Activated T-helper 1 cell treated with Interleukin-2 at 50 U/mL for 16 hours (primary cell): Measurements from ENCODE around the gene PPP2R5E.
"Not testable (repeated sequence)": the region's sequence is repeated elsewhere in the genome, so short reads cannot be mapped to it uniquely, and the experiment has no call there.

Experiments used
- DNase-seq: peaks from one replicate; pipeline ENCODE4 v3.0.0-alpha.2; 2020; ENCODE audit warnings: low read depth

PPP2R5E gene

DNA sequence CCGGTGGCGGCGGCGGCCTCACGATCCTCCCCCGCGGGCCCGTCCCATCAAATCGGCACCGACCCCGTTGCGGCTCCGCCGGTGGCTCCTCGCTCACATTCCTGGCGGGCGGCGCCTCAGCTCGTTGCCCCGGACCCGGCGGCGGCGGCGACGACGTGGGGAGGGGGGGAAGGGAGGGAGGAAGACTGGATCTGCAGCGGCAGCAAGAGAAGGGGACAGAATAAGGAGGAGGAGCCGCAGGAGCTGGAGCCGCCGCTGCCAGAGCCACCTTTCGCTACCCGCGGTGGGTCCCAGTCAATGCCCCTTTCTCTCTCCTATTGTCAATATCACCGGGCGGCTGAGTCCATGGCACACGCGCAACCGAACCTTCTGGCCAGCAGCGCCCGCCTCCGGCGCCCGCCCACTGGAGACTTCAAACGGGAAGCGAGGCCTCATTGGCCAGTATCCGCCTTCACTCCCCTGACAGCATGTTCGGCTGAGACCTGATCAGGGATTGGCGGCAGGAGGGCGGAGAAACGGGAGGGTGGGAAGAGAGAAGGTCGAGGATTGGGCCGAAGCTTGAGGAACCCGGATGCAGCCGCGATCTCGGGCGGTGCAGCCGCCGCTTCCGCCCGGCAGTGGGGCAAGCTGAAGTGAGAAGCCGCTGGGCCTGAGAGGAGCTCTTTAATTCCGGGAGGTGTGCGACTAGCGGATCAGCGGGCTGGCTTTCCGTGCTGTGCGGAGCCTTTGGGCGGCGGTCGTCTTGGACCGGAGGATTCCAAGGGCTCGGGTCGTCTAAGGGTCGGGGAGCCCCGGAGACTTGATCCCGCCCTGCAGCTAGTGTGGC lies at the start of gene PPP2R5E:
Gene PPP2R5E (minus strand): TSS at position 378 of the 826 bp plus-strand sequence. CDS start 3,692 bp downstream, outside the sequence.
- peak; percentile 95 for DNase-seq

DNA sequence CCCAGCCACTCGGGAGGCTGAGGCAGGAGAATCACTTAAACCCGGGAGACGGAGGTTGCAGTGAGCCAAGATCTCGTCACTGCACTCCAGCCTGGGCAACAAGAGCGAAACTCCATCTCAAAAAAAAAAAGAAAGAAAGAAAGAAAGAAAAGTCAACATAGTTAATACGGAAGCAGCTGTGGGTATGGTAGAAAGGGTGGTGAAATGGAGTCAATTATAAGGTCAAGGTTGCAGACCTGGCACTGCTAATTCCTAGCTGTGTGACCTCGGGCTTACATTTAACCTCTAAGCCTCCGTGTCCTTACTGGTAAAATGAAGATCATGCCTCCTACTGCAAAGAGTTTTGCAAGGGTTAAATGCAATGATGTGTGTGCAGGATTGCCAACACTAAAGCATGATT lies 39.9 kb upstream of the PPP2R5E start:
- not testable (repeated sequence) for DNase-seq

DNA sequence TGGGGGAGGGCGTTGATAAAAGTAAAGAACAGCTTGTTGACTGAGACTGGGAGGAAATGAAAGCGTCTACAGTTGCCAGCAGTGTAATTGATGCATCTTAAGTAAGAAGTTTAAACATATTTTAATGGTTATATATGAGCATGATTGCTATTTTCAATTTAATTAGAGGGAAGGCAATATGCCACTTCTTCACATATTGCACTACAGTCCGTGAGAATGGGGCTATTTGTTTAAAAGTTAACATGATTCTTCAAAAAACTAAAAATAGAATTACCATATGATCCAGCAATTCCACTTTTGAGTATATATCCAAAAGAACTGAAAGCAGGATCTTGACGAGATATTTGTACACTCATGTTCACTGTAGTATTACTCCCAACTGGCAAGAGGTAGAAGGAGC lies 38.3 kb upstream of the PPP2R5E start:
- DNase-seq = no peak

DNA sequence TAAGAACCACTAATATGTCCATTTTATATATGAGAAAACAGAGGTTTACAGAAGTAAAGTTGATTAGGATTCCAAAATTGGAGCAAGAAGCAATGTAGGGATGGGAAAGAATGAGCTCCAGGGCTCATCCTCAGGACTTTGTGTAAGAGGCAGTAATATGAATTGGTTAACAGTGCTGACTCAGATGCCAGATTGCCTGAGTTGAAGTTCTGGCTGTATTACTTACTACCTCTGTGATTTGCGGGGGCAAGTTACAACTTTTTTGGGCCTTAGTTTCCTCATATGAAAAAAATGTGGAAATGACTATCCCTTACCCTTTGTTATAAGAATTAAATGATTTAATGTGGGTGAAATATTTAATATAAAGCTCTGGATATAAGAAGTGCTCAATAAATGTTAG lies 35.1 kb upstream of the PPP2R5E start:
- no peak for DNase-seq

DNA sequence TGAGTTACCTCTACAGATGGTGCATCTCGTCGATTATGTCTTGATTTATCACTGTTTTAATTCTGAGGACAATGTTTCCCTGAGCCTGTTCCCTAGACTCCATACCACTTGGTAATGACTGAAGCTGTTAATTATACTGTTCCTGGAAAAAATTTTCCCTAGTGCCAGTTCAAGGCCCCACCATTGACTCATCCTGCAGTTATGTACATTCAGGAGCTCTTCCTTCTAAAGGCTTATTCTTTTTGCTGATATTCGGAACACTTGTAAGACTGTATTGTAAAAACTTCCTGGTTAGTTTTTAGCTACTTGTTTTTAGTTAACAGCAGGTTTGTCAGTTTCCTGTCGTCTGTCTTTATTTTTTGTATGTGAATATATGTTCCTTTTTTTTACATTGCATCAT lies 30.4 kb upstream of the PPP2R5E start:
- no peak for DNase-seq

DNA sequence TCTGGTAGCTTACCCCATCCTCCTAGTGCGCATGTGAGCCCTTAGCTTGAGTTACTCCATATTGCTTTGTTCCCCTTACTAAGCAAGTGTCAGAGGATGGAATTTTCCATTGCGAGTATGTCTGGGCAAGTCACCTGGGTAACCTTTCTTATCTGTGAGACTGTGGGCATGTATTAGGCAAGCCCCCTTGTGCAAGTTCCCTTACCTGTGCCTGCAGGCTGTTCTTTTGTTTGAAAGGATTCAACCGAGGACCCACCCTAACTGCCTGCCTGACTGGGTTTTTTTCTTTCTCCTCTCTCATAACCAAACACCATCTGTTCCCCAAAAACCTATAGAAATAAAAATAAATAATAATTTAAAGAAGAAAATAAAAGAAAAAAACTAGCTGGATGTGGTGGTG lies 22.3 kb upstream of the PPP2R5E start:
- no peak for DNase-seq

DNA sequence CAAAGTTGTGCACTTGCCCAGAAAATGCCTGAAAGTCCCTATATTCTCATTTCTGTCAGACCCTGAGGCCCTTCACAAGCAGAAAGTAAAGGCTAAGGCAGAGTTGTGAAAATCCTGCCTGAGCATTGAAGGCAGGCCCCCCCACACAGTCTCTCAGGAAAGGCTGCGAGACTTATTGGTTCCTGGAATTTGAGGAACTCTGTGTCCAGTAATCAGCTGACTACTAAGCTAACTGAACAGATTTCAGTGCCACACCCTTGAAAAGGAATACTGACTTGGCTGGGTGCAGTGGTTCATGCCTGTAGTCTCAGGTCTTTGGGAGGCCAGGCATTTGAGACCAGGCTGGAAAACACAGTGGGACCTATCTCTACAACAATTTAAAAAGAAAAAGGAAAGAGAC lies 21.1 kb upstream of the PPP2R5E start:
- no peak for DNase-seq

DNA sequence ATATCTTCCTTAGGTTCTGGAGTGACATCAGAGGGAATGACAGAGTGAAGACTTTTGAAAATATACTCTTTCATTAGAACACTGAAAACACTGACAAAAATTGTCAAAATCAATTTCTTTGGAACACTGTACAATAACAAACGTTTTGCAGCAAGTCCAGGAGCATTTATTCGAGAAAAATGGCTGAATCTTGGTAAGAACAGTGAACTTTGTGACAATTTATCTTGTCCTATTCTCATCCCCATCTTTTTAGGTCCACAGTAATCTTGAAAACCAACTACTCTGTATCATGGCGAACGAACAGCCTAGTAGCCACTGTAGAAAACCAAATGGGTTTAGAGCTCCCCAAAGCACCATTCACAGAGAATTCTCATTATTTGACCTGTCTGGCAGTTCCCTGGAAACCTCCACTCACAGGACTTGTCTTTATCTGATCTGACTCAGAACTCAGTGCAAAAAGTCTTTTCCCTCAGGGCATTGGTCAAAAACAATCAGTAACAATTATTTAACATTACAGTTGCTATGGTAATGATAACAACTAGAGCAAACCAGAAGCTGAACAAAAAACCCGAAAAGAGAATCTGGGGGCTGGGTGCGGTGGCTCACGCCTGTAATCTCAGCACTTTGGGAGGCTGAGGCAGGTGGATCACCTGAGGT lies 20.3 kb upstream of the PPP2R5E start:
- DNase-seq = no peak

DNA sequence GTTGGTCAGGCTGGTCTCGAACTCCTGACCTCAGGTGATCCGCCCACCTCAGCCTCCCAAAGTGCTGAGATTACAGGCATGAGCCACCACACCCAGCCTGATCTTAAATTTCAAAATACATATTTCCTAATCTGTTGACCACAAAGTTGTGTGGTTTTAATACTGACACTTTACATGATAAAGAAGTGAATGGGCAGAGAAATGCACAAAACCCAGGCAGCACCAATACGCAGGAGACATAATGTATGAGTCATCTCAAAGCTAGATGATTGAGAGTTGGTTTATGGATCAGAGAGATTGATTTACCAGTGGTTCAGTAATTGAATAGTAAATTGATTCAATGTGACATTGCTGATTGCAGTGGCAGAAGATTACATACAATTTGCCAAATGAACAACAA lies 19.2 kb upstream of the PPP2R5E start:
- no peak for DNase-seq

DNA sequence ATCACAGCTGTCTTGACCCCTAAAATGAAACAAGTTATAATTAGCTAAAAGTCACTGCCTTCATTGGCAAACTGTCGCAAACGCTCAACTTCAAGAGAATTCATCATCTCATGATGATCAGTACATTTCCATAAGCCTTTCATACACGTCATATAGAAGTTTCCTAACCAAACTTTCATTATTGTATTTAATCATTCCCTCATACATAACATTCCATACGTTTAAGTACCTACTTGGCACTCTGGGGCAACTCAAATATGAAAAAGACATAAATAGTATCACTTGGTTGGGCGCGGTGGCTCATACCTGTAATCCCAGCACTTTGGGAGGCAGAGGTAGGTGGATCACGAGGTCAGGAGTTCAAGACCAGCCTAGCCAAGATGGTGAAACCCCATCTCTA lies 12.4 kb upstream of the PPP2R5E start:
- DNase-seq = no peak

DNA sequence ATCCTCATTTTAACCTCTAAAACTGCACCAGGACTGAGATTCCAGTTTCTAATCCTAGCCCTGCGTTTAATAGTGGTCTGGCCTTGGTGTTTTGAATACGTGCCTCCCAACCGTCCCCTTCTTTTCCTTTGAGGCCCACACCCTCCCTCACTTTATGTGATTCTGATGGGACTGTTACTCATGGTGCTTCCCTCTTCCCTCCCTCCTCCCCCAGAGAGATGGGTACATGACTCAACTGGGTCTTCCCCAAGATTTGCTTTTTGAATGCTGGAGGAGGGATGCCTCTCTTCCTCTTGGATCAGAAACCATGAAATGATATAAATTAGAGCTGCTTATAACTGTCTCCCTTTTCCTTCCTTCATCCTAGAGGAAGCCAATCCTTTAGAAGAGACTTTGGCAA lies 8.2 kb upstream of the PPP2R5E start:
- DNase-seq = no peak

DNA sequence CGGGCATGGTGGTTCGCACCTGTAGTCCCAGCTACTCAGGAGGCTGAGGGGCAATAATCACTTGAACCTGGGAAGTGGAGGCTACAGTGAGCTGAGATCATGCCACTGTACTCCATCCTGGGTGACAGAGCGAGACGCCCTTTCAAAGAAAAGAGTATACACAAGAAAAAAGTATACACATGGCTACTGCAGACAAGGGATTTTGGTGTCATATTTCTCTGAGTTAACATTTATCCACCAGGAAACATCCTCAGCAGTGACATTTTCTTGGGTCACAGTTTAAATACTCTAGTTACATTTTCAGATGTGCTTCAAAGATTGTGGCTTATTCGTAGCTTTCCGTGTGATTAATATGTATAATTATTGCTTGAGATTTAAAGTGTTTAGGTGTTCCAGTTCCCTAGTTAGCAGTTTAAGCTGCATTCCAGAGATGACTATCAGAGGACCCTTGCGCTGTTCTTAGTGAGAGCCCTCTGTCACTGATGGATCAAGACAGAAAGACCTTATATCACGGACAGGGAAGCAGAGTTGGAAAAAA lies 4.7 kb upstream of the PPP2R5E start:
- DNase-seq = no peak

DNA sequence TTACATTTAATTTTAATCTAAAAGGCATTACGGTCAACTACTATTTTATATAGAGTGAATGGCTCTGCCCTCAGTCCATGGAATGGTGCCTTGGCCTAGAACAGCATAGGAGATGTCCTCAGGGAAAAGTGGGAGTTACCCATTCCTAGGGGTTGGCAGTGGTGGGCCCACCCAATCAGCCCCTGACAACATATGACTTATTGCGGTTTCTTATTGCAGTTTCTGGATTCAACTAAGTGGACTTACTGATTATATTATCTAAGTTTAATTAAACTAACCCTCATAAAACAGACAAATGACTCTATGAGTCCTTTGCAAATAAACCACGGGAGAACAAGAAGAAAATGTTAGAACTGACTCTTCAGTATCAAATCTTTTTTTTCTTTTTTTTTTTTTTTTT lies 2.3 kb upstream of the PPP2R5E start:
- DNase-seq = no peak

DNA sequence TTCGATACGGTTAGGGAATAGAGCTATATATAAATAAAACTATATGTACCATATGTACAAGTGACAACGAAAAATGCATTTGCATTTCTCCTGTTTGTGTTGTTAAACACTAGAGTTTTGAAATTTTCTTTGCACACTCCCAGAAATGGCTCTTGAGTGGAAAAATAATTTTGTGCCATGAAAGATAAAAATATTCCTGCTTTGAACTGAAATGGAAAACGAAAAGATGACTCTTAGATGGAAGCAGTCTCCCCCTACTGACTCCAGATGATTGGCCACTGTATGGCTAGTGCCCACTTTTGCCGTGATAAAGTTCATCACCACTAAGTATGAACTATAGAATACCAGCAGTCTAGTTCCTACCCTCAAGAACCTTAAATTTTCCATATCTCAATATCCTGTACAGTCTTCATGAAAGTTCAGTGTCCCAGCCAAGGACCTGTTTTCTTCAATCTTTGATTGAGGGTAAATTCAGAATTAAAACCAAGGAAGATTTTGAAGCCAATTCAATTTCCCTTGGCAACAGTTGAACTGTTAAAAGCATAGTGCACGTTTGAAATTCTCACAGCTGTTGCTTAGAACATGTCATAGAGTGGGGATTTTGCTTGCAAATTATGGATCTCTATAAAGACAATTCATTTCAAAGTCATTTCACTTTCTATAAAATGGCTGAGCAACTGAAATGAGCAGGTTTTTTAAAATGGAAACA lies 1.6 kb upstream of the PPP2R5E start:
- DNase-seq = no peak

DNA sequence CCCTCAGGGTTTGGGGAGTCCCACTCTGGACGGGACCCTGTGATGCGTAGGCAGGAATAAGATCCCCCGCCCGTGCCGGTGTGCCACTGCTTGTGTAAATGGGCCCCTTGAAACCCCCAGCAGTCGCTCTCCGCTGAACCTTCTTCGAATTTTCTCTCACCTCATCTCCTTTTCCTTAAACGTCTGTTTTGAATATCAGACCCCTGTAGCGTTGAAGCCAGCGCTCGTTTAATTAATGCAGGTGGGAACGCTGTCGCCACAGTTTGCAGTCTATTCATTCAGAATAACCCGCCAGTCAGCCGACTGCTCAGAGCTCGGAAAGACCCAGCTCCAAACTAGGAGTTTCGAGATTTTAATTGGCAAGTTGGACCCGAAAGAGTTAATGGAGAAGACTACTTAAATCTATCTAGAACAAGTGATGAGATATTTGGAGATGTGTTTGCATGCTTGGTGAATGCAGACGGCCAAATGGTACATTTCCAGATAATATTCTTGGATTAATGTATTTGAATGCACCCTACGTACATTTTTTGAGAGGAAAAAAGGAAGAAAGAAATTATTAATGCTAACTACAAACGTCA lies 739 bp upstream of the PPP2R5E start:
- DNase-seq = no peak

DNA sequence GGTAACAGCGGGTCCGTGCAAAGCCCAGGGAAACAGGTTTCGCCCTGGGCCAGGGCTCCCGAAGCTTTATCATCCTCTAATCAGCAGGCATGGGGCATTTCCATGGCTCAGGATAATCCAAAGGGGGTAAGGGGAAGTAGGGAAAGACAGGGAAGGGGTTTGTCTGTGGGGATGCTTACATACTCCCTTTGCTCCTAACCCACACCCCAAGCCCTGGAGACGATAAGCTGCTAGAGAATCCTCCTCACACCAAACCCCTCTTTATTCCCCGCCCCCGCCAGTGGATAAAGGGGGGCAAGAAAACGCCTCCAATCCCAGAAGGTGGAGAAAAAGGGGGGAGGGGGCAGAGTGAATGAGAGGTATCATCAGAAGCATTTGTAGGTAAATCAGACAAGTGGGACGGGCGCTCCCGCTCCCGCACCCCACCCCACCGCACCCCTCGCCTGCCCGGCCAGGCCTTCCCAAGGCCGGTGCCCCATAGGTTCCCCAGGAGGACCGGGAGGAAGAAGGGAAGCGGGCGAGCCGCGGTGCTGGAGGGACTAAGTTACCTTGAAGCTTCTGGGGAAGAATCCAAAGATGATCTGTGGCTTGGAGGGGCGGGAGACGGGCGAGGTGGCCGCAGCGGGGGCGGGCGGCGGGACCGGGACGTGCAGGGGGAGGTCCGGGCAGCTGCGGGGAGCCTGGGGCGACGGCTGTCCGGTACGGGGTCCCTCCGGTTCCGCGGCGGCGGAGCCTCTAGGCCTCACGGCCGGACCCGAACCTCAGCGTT lies 762 bp downstream of the PPP2R5E start:
- no peak for DNase-seq

DNA sequence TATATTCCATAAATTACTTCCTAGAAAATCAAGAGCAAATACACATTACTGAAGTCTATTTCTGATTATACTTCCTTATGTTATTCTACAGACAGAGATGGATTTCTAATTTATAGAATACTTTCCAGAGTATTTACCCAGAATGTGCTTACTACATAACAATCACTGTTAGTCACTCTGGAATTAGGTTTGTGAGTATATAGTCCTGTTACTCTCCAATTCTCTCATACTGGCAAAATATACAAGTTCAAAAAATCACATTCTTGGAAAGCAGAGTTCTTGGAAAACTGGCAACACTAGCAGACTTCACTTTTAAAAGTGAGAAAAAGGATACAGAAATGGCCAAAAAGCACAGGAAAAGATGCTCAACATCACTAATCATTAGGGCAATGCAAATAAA lies 7.3 kb downstream of the PPP2R5E start:
- no peak for DNase-seq

DNA sequence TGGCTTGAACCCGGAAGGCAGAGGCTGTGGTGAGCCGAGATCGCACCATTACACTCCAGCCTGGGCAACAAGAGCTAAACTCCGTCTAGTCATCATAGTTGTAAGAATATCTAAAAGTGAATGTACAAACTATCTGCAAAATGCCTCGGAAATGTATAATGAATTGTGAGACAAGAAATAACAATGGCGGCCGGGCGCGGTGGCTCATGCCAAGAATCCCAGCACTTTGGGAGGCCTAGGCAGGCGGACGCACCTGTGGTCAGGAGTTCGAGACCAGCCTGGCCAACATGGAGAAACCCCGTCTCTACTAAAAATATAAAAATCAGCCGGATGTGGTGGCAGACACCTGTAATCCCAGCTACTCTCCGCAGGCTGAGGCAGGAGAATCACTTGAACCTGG lies 9.7 kb downstream of the PPP2R5E start:
- no peak for DNase-seq

DNA sequence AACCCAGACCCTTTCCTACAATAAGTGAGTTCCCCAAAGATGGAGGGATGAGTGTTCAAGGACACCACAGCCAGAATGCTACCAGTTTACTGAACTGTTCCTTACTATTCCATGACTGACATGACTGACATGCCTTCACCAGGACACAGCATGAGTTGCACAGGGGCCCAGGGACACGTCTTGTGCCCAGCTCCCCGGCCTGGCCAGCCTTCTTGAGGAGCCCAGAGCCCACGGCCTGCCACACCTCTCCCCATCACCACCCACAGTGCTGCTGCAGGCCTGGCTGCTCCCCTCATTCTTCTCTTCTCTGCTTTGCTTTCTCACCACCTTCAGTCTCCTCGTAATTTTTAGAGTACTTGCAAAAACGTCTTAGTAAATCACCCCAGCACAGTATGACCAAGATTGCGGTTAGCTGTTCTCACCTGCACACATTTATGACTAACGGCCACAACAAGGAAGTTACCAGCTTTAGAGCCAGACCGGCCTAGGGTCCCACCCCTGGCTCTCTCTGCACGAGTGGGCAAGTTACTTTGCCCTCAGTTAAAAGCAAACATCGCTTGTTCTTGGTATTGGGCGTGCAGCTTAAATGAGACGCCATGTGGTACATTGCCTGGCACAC lies 18.5 kb downstream of the PPP2R5E start:
- DNase-seq = no peak

DNA sequence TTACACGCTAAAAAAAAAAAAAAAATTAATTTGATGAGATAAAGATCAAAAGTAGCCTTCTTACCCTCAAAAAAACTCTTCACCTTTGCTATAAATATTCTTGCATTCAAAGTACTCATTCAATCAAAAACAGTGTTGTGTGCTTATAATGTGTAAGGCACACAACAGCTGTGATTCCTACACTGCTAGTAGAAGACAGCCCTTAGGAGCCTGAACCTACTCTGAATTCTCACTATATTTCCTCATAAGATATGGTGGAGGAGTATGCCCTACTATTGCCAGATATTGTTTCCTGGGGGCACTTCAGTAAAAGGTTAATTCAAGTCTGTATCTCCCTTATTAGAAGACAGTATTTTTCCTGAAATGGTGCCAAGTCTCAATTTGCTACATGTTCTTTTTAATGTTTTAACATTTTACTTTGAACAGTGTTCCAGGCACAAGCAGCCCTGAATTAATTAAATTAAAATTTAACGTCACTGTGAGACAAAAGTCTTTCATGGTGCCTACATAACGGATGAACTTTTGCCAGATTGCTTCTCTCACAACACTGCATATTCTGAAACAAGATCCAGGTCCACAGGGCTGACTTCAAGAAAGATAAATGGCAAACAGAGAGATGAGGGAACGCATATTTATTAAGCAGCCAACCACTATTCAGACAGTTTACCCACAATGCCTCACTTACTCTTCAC lies 19.3 kb downstream of the PPP2R5E start:
- no peak for DNase-seq

DNA sequence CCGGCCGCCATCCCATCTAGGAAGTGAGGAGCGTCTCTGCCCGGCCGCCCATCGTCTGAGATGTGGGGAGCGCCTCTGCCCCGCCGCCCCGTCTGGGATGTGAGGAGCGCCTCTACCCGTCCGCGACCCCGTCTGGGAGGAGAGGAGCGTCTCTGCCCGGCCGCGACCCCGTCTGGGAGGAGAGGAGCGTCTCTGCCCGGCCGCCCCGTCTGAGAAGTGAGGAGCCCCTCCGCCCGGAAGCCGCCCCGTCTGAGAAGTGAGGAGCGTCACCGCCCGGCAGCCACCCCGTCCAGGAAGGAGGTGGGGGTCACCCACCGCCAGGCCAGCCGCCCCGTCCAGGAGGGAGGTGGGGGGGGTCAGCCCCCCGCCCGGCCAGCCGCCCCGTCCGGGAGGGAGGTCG lies 20.7 kb downstream of the PPP2R5E start:
- DNase-seq = not testable (repeated sequence)
